ENCODE measurements around the gene PFKFB3. TPM values are rescaled to one million over a fixed set of nuclear protein-coding genes. Genes with fewer than 3 reads are reported as not detected.
A peak's percentile ranks its signal among the peaks of the same experiment; 100 is the strongest.
"Not testable (repeated sequence)": the region's sequence is repeated elsewhere in the genome, so short reads cannot be mapped to it uniquely, and the experiment has no call there.

Gene PFKFB3
- total RNA-seq (2014; rRNA removed; shearing (Covaris generic); ENCODE audit: low replicate concordance), result 40.8 and 58.2 TPM in 2 replicates

DNA sequence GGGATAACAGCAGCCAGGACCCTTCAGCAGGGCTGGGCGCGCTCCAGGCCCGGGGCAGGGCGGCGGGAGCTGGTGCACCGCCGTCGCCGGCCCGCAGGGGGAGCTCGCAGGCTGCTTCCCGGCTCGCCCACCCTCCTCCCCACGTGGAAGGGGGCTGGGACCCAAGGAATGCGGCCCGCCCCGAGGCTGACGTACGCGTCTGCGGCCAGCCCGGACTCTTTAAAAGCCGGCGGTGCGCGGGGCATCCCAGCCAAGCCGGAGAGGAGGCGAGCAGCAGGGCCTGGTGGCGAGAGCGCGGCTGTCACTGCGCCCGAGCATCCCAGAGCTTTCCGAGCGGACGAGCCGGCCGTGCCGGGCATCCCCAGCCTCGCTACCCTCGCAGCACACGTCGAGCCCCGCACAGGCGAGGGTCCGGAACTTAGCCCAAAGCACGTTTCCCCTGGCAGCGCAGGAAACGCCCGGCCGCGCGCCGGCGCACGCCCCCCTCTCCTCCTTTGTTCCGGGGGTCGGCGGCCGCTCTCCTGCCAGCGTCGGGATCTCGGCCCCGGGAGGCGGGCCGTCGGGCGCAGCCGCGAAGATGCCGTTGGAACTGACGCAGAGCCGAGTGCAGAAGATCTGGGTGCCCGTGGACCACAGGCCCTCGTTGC, at the start of gene PFKFB3:
Gene PFKFB3 (plus strand): TSS at position 249 of the 647 bp plus-strand sequence. CDS start 329 bp downstream, at position 578.
- DNase-seq (ENCODE audit: low read depth), result peak; percentile 97
- in situ Hi-C loops (cut with HindIII; ENCODE audit: low pct_unique_long_range_greater_than_20kb, low sequenced_read_pairs), result no loop called here

DNA sequence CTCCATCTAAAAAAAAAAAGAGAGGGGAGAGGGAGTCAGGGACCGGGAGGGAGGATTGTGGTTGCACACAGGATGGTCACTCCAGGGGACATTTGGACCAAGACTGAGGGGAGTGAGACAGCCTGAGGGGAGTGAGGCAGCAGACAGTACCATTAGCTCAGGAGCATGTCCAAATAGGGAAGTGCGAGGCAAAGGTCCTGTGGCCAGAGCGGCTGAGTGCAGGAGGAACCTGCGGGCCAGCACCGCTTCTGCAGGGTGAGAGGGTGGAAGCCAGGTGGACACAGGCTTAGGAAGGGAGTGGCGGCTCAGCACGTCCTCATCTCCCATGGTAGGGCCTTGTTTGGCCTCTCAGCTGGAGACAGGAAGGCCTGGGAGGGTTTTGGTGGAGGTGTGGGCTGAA, 48.9 kb upstream of the PFKFB3 start:
- DNase-seq (ENCODE audit: low read depth), result no peak
- in situ Hi-C loops (cut with HindIII; ENCODE audit: low pct_unique_long_range_greater_than_20kb, low sequenced_read_pairs), result no loop called here

GRCh38 chr10:6154566-6154965, 48.2 kb upstream of the PFKFB3 start:
- in situ Hi-C loops (cut with HindIII; ENCODE audit: low pct_unique_long_range_greater_than_20kb, low sequenced_read_pairs), result no loop called here
- no peak for DNase-seq (ENCODE audit: low read depth)

- no peak for DNase-seq (ENCODE audit: low read depth)
- in situ Hi-C loops (cut with HindIII; ENCODE audit: low pct_unique_long_range_greater_than_20kb, low sequenced_read_pairs), result no loop called here
Measured at GRCh38 chr10:6158276-6158675, 44.5 kb upstream of the PFKFB3 start.

GRCh38 chr10:6161921-6162320, 40.8 kb upstream of the PFKFB3 start:
- in situ Hi-C loops (cut with HindIII; ENCODE audit: low pct_unique_long_range_greater_than_20kb, low sequenced_read_pairs), result no loop called here
- no peak for DNase-seq (ENCODE audit: low read depth)

DNA sequence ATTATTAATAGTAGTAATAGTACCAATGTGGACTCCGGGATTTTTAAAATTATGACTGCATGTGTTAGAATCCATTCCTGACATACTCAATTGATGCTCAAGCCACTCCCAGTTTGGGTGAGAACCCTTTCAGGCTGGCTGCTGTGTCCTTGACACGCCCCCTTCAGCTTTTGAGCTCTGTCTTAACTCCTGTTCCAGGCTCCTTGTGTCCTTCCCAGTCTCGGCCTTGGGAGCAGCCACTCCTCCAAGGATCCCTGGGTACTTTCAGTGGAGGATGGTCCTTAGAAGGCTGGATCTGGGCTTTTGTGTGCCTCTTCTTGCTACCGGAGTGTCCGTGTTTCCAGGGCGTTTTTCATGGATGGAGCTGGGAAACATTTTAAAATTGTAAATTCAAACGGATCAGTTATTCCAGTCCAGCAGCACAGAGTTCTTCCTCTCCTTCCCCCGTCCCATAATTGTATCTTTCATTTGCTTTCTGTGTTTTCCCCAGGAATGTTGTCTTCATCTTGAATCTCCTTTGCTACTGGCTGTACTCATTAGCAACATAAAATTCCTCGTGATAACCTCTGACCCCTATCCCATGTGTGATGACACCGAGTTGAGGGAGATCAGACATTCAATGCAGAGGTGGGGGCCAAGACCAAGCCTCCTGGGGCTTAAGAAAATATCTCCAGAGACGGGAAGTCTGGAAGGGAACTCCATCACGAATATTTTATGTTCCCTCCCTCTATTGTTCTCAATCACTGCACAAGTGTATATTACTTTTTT, 40.0 kb upstream of the PFKFB3 start:
- DNase-seq (ENCODE audit: low read depth), result peak; percentile 34
- in situ Hi-C loops (cut with HindIII; ENCODE audit: low pct_unique_long_range_greater_than_20kb, low sequenced_read_pairs), result no loop called here

DNA sequence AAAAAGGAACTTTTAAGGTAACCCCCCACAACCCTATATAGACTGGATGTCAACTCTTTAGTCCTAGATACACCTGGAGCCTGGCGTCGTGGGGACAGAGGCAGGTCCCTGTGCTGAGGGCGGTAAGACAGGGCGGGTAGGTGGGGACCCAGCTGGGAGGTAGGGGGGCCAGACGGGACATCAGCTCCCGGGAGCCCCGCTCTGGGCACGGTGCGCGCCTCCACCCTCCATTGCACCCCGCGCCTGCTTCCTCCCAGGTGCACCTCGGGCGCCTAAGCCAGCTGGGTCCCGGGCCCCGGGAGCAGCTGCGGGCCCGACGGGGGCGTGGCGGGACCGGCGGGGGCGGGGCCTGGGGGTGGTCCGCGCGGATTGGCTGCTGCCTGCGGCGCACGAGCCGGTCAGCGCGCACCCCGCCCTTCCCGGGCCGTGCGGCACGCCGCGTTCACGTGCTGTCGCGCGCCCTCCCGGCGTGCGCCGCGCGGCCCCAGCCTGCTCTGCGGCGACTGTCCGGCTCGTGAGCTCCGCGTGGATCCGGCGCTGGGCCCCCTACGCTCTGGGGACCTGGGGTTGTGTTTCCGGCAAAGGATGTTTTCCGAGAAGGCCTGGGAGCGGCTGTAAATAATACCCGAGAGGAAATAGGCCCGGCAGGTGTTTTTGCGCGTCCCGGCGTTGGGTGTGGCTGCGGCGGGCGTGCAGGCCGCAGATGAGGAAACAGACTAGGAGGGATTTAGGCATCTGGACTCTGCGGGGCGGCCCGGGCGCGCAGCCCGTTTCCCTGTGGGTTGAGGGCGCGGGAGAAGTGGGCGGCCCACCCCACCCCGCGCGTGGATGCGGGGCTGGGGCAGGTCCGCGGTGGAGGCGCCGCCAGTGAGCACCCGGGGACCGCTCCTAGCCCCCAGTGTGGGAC, 39.1 kb upstream of the PFKFB3 start:
- in situ Hi-C loops (cut with HindIII; ENCODE audit: low pct_unique_long_range_greater_than_20kb, low sequenced_read_pairs), result no loop called here
- DNase-seq (ENCODE audit: low read depth), result peak; percentile 90

- in situ Hi-C loops (cut with HindIII; ENCODE audit: low pct_unique_long_range_greater_than_20kb, low sequenced_read_pairs), result no loop called here
Measured at GRCh38 chr10:6164271-6165095, 38.2 kb upstream of the PFKFB3 start.

GRCh38 chr10:6165221-6165725, 37.5 kb upstream of the PFKFB3 start:
- DNase-seq (ENCODE audit: low read depth), result no peak
- in situ Hi-C loops (cut with HindIII; ENCODE audit: low pct_unique_long_range_greater_than_20kb, low sequenced_read_pairs), result no loop called here

More at GRCh38 chr10:6164271-6165095, 38.2 kb upstream of the PFKFB3 start:
- DNase-seq (ENCODE audit: low read depth), result no peak

GRCh38 chr10:6165933-6166332, 36.8 kb upstream of the PFKFB3 start:
- DNase-seq (ENCODE audit: low read depth); in situ Hi-C loops (cut with HindIII; ENCODE audit: low pct_unique_long_range_greater_than_20kb, low sequenced_read_pairs): not testable (repeated sequence)

GRCh38 chr10:6167456-6167855, 35.3 kb upstream of the PFKFB3 start:
- in situ Hi-C loops (cut with HindIII; ENCODE audit: low pct_unique_long_range_greater_than_20kb, low sequenced_read_pairs), result no loop called here
- no peak for DNase-seq (ENCODE audit: low read depth)

DNA sequence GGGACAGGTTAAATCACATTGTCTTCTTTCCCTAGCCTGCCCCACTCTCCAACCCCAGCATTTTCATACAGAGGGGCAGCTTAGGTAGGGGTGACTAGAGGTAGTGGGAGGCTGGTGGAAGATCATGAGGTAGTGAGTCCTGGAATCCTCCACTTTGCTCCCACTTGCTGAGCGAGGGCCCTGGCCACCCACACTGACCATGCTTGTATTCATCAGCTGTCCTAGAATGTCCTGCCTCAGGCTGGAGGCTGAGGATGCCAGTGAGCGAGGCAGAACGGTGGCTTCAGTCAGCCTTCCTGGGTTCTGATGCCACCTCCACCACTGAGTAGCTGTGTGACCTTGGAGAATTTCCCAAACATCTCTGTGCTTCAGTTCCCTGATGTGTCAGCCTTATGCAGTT, 34.6 kb upstream of the PFKFB3 start:
- no peak for DNase-seq (ENCODE audit: low read depth)
- in situ Hi-C loops (cut with HindIII; ENCODE audit: low pct_unique_long_range_greater_than_20kb, low sequenced_read_pairs), result no loop called here

DNA sequence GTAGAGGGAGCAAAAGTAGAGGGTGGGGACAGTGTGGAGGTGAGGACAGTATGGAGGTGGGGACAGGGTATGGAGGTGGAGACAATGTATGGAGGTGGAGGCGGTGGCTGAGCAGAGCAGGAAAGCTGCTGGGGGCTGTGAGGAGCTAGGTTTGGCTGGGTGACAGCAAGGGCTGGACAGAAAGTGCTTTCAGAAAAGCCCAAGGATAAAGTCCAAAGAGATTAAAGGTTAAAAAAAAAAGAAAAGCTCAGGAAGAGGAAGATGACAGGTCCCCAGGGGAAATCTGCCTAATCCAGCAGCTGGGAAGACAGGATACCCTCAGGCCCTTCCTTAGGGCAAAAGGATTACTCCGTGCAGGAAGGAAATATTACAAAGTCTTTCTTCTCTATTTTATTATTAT, 32.1 kb upstream of the PFKFB3 start:
- in situ Hi-C loops (cut with HindIII; ENCODE audit: low pct_unique_long_range_greater_than_20kb, low sequenced_read_pairs), result no loop called here
- no peak for DNase-seq (ENCODE audit: low read depth)

GRCh38 chr10:6171881-6172695, 30.6 kb upstream of the PFKFB3 start:
- no peak for DNase-seq (ENCODE audit: low read depth)
- in situ Hi-C loops (cut with HindIII; ENCODE audit: low pct_unique_long_range_greater_than_20kb, low sequenced_read_pairs), result no loop called here

- in situ Hi-C loops (cut with HindIII; ENCODE audit: low pct_unique_long_range_greater_than_20kb, low sequenced_read_pairs), result no loop called here
Measured at GRCh38 chr10:6173203-6173602, 29.5 kb upstream of the PFKFB3 start.

GRCh38 chr10:6174201-6174874, 28.4 kb upstream of the PFKFB3 start:
- in situ Hi-C loops (cut with HindIII; ENCODE audit: low pct_unique_long_range_greater_than_20kb, low sequenced_read_pairs), result no loop called here
- no peak for DNase-seq (ENCODE audit: low read depth)

More at GRCh38 chr10:6173203-6173602, 29.5 kb upstream of the PFKFB3 start:
- no peak for DNase-seq (ENCODE audit: low read depth)
